NOMO-1 treated with dmso at 0.1 percent for 144 hours (cell line): Measurements from ENCODE around the gene BTBD1.
"Not testable (repeated sequence)": the region's sequence is repeated elsewhere in the genome, so short reads cannot be mapped to it uniquely, and the experiment has no call there.

ENCODE experiments used
- DNase-seq: peaks from one replicate; lab custom pipeline; 2025; ENCODE audit not compliant: unreplicated experiment; lab: John Stamatoyannopoulos, UW

BTBD1 gene

DNA sequence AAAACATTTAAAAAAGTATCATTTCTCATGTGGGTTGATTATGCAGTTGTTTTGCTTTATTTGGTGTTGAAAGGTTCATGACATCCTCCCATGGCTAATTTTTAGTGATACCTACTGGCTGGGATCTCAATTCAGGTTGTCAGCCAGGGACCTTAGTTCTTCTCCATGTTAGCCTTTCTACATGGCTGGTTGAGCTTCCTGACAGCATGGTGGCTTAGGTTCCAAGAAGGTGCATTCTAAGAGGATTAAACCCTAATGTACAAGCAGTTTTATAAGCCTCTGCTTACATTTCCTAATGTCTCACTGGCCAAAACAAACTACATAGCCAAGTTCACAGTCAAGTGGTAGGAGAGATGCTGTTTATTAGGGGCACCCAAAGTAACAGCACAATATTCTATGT lies 31.0 kb upstream of the BTBD1 start:
- DNase-seq = no peak

DNA sequence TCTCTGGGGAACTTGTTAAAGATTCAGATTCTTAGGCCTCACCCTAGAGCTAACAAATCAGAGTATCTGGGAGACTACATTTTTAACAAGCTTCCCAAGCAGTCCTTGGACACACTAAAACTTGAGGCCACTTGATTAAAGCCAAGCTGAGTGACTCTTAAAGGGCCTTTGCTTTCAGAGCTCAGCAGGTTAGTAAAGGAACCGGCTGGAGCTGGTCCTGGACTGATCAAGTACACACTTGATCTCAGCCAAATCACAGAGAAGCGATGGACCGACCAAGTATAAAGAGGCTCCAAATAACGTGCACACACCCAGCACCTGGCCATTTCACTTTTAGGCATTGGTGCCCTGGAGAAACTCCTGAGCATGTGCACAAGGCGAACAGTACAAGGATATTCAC lies 27.5 kb upstream of the BTBD1 start:
- no peak for DNase-seq

DNA sequence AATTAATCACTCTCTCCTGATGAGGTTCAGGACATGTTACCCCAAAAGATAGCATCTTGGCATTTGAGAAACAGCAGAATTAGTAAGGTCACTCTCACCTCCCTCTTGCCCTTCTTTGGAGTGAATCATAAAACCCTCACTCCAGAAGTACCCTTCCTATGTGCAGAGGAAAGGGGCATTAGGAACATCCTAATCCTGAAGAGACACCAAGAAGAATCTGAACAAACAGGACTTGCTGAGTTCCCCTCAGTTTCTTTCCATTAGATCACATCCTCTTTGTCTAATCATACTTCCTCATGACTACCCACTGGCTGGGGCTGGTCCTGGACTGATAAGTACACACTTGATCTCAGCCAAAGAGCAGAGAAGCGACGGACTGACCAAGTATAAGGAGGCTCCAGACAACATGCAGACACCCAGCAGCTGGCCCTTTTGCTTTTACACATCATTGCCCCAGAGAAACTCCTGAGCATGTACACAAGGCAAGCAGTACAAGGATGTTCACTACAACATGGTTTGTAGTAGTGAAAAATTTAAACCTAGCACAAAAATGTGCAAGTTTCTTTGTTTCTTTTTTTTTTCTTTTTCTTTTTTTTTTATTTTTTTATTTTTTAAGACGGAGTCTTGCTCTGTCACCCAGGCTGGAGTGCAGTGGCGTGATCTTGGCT lies 25.4 kb upstream of the BTBD1 start:
- peak; percentile 21 for DNase-seq

DNA sequence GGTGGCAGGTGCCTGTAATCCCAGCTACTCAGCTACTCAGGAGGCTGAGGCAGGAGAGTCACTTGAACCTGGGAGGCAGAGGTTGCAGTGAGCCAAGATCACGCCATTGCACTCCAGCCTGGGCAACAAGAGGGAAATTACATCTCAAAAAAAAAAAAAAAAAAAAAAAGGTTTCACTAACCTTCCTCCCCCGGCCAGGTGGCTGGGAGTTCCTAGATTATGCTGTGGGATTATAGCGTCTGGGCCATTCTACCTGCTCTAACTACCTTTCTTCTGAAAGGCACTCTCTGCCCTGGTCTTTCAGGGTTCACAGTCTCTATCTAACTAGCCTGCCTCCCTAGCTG lies 24.9 kb upstream of the BTBD1 start:
- DNase-seq = not testable (repeated sequence)

DNA sequence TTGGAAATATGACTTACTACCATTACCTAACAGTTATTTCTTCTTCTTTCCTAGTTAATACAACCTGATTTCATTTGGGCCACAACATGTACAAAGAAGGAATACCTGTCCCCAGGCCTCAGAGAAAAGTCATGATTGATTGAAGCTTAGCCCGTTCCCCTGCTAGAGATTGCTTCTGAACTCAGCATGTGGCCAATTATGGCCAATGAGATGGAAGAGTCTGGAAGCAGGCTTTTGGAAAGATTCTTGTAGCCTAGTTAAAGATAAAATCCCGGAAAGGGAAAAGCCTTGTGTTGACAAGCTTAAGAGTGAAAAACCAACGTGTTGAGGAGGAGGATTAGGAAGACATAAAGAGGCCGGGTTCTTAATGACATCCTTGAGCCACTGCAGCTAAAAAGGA lies 23.4 kb upstream of the BTBD1 start:
- no peak for DNase-seq

DNA sequence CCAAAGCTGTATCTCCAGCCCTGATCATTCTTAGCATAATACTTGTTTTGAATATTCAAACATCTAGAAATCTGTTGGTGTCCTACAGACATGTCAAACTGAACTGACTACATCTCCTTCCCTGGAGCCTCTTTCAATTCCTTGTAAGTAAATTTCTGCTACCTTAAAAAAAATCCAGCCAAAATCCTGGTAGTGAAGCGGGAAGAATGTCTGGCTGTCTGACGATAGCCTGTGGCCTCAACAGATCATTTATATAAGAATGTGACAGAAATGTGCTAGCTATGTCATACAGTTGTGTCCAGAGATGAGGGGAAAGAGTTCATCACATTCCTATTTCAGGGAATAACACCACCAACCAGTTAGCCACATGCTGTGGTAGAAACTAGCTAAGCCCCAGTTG lies 21.8 kb upstream of the BTBD1 start:
- DNase-seq = no peak

DNA sequence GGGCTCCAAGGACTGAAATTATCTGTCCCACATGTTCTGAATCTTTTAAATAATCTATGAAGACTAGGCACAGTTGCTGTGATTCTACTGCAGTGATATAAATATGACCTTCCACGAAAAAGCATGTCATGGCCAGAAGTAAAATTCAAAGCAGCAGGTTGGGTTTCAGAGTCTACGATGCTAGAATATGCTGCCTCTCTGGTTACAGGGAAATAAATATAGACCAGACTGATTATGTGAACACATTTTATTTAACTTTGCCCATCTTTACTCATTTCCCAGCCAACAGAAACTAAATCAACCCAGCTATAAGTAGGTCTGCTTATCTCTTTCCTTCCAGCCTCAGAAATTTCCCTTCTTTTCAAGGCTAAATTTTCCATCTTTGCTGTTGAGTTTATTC lies 20.5 kb upstream of the BTBD1 start:
- no peak for DNase-seq

DNA sequence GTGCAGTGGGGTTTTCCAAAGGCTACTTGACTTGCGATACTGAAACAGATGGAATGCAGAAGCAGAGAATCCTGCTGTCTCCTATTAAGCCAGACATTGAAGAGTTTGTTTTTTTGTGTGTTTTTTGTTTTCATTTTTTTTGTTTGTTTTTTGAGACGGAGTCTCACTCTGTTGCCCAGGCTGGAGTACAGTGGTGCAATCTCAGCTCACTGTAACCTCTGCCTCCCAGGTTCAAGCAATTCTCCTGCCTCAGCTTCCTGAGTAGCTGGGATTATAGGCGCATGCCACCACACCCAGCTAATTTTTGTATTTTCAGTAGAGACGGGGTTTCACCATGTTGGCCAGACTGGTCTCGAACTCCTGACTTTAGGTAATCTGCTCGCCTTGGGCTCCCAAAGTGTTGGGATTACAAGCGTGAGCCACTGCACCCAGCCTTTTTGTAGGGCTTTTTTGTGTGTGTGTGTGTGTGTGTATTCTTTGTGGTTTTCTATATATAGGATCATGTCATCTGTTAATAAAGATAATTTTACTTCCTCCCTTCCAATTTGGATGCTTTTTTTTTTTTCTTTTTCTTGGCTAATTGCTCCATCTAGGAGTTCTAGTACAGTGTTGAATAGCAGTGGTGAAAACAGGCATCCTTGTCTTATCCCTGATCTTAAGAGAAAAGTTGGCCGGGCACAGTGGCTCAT lies 19.0 kb upstream of the BTBD1 start:
- not testable (repeated sequence) for DNase-seq

DNA sequence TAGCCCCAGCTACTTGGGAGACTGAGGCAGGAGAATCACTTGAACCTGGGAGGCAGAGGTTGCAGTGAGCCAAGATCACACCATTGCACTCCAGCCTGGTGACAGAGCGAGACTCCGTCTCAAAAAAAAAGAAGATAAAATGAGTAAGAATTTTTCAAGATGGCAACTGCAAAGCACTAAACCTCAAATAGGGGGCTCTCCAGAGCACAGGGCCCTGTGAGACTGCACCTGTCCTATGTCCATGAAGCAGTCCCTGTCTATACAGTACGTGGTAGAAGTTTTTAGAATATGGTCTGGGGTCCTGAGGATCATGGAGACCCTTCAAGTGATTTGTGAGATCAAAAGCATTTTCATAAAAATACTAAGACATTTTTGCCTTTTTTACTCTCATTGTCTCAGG lies 18.4 kb upstream of the BTBD1 start:
- DNase-seq = not testable (repeated sequence)

DNA sequence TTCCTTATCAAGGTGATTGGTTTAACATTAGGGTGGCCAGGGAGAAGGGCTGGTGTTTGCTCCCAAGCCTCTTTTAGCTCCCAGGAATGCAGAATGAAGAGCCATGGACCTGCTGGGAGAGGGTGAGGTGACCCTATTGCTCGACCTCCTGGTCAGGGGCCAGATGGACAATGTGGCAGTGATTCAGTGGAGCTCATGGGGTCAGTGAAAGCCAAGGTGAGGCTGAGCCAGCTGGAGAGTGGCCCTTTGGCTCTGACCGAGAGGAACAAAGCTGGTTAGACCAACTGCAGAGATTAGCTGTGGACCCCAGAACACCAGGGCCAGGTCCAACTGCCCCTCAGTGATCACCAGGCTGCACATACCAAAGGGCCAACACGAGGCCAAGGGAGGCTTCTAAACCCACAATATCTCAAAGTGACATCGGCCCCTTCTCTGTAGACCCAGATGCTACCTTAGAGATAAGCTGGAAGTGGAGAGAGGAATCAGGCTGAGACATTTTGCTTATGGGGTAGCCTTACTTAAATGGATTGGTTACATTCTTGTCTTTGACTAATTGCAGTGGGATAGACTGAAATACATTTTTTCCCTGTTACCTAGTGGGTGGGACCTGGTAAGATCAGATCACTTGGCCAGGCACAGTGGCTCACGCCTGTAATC lies 15.8 kb upstream of the BTBD1 start:
- DNase-seq = no peak

DNA sequence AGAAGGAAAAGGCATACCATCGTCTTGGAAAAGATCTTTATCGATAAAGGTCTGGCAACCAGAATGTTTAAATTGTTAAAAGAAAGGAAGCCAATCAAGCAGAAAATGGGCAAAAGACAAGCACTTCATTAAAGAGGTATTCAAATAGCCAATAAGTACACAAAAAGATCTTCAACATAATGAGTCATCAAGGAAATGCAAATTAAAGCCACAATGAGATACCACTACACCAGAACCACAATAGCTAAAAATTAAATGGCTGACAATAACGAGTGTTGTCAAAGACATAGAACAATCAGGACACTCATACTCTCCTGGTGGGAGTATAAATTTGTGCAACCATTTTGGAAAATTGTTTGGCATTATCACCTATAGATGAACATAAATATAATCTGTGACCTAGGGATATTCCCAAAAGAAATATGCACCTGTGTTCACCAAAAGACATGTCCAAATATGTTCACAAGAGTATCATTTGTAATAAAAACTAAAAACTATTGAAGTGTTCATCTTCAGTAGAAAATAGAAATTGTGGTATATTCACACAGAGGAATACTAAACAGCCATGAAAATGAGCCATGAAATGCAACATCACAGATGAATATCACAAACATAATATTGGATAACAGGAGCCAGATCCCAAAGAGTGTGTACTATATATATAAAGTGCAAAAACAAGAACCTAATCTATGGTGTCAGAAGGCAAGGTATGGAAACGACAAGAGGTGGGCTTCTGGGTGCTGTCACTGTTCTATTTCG lies 14.4 kb upstream of the BTBD1 start:
- no peak for DNase-seq

DNA sequence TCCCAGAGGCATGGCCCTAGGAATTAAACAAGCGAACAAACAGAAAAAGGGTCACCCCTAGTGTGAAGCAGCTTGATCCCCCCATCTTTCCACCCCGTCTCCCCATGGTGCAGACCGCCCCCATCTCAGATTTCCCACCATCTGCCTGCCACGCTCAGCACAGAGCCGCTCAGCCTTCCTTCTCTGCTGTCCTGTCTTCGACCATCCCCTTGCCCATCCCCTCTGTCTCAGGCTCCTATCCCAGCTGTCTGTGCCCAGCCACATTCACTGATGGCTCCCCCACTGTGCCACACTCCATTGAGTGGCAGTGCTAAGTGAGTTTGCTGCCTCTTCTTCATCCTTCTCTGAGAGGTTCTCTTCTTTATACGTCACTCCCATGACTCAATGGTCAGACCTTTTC lies 11.7 kb upstream of the BTBD1 start:
- DNase-seq = no peak

DNA sequence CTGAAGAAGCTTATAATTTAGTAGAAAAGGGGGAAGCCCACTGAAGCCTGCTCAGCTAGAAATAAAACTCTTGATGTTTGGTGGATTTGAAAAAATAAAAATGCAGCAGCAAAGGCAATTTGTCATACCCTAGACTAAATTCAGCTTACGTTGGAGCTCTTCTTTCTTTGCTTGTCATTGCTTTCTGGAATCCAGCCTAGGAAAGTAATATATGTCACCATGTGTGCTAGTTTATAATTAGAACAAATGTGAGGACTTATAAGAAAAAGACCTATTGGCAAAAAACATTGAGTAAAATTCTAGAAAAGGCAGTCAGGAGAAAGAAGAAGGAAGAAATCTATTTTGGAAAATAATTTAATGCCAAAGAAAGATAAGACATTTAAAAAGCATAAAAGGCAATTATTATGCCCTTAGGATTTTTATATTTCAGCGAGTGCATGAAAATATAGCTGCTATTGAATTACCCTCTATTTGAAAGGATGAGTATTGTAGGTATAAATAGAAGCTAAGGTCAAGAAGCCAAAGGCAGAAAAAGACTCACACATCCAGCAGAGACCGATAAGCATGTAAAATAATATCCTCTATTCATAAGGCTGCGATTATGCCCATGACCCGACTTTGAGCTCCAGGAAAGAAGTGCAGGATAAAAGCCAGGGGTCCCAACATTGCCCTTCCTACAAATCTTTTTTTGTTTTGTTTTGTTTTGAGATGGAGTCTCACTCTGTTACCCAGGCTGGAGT lies 10.6 kb upstream of the BTBD1 start:
- no peak for DNase-seq

DNA sequence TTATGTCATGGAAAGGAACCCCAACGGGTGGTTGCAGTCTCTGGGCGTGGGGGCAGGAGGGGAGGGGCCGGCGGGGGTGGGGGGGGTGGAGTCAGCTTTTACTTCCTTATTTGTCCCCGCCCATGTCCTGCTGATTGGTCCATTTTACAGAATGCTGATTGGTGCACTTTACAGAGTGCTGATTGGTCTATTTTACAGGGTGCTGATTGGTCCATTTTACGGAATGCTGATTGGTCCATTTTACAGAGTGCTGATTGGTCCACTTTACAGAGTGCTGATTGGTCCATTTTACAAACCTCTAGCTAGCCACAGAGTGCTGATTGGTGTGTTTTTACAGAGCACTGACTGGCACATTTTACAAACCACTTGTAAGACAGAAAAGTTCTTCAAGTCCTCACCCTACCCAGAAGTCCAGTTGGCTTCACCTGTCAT lies 2.2 kb upstream of the BTBD1 start:
- DNase-seq = not testable (repeated sequence)

DNA sequence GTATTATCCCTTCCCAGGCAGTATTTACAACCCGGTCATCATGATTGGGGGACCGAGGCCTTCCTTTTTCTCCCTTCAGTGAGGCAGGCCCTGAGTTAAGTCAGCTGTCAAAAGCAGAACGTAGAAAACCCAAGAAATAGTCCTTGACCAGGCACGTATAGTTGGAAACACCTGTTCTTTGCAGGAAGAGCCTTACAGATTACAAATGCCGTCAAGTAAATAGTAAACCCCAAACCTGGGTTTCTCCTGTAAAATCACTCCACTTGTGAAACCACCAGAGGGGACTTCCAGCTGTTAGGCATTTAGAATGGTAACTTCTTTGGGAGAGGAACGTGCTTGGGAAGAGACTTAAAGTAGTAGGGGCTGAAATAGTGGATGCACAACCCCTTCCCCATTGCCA lies 1.0 kb upstream of the BTBD1 start:
- no peak for DNase-seq

DNA sequence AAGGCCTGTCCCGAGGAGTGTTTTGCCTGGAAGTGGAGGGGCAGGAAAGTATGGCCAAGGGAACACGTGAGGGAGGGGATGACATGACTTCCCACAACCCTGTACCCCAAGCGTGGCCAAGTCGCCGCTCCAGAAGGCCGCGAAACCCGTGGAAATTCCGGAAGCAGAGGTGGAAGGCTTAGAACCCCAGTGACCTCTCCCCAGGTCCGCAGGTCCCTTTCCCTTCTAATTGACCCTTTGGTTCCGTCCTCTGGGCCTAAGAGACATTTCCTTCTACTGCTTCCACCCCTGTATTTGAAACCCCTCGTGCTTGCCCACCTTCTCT lies 548 bp upstream of the BTBD1 start:
- DNase-seq = no peak

DNA sequence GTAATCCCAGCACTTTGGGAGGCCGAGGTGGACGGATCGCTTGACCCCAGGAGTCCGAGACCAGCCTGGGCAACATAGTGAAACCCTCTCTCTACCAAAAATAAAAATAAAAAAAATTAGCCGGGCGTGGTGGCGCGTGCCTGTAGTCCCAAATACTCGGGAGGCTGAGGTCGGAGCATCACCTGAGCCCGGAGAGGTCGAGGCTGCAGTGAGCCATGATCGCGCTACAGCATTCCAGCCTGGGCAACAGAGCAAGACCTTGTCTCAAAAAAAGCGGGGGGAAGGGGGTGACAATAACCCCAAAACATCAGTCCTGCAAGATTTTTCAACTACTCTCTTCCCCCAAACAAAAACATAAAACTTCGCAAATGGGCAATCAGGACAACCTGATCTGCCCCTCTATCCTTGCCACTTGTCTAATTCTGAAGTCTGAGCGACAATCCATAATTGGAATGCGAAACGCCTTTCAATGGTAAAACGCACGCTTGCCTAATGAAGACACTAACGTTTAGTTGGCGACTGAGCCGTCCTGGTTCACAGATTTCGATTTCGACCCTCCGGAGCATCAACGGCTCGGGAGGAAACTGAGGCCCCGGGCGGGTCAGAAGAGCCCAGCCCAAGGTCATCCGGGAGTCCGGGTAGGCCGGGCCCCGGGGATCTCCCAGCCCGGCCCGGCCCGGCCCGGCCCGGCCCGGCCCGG lies 868 bp downstream of the BTBD1 start:
- DNase-seq = no peak

DNA sequence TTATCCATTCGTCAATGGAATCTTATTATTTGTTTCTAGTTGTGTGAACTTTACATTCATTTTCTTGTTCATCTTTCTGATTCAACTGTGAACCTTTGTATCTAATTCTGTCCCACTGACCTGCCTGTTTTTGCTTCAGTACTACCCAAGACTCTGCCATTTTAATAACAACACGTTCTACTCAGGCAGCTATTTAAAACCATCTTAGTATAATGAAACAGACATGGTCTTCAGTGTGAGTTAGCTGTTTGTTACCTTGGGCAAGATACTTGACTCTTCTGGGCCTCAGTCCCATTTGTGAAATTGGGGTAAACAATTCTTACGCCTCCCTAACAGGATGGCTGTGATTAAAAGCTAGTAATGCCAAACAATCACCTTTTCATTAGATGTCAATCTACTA lies 1.6 kb downstream of the BTBD1 start:
- no peak for DNase-seq

DNA sequence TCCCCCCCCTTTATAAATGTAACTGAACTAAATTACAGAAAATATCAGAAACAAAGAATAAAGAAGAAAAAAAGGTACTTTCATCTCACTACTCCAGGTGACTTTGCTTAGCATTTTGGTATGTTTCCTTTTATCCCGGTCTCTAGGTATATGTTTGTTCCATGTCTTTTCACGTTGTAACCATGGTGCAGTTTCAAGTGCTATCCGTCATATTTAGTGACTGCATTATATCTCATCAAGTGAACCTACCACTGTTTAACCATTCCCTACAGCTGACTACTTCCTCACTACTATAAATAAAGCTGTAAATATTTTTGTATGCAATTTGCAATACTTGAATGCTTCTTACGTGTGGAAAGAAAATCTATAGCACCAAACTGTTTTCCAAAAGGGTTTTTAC lies 2.2 kb downstream of the BTBD1 start:
- no peak for DNase-seq

DNA sequence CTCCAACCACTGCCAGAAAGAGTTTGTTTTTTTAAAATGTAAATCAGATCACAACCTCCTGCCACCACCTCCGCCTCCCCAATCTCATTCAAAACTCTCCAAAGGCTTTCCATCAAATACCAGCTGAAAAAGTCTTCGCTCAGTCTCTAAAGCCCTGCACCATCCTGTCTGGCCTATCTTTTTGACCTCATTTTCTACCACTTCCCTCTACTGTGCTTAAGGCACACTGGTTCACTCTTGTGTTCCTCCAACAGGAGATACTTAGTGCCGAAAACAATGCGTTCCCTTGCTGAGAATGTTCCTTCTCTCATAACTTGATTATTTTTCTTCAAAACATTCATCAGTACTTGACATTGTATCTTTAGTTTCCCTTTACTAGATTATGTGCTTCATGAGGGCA lies 3.5 kb downstream of the BTBD1 start:
- DNase-seq = no peak

DNA sequence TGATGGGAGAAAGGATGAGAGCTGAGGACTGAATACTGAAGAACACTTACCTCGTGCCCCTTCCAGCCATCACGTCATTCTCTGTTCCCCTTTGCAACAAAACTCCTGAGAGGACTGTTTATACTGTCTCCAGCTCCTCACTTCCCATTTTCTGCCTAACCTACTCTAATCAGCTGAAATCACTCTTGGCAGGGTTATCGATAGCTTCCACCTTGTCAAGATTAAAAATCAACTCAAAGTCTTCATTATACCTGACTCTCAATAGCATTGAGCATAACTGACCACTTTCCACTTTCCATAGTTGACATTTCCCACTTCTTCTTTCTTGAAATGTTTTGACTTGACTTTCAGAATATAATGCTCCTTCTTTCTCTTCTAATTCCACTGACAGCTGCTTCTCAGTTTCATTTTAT lies 4.3 kb downstream of the BTBD1 start:
- no peak for DNase-seq
